Measurements from ENCODE around the gene TEAD2. TPM values are rescaled to one million over a fixed set of nuclear protein-coding genes. Genes with fewer than 3 reads are reported as not detected.
A peak's percentile ranks its signal among the peaks of the same experiment; 100 is the strongest.

The TEAD2 gene
- total and polyA plus RNA-seq, 10 of the 15 experiments (the other 5 are each of a cell fraction or from before 2014, with no cell fraction given) = 0.04 to 0.26 (median 0.11) TPM; not detected in 3

GRCh38 chr19:49343123-49343522 is 19.1 kb downstream of the TEAD2 start (continued):
- TF ChIP-seq, protein P1, sequence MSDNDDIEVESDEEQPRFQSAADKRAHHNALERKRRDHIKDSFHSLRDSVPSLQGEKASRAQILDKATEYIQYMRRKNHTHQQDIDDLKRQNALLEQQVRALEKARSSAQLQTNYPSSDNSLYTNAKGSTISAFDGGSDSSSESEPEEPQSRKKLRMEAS (IDR thresholded peaks at IDR 0.05; ENCODE audit: low read depth, low read length) = no peak
- TF ChIP-seq, protein P2, sequence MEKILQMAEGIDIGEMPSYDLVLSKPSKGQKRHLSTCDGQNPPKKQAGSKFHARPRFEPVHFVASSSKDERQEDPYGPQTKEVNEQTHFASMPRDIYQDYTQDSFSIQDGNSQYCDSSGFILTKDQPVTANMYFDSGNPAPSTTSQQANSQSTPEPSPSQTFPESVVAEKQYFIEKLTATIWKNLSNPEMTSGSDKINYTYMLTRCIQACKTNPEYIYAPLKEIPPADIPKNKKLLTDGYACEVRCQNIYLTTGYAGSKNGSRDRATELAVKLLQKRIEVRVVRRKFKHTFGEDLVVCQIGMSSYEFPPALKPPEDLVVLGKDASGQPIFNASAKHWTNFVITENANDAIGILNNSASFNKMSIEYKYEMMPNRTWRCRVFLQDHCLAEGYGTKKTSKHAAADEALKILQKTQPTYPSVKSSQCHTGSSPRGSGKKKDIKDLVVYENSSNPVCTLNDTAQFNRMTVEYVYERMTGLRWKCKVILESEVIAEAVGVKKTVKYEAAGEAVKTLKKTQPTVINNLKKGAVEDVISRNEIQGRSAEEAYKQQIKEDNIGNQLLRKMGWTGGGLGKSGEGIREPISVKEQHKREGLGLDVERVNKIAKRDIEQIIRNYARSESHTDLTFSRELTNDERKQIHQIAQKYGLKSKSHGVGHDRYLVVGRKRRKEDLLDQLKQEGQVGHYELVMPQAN (conservative IDR thresholded peaks at IDR 0.05) = no peak
- TF ChIP-seq PKNOX1 (IDR thresholded peaks at IDR 0.05) (no peak), FOXK2 (IDR thresholded peaks at IDR 0.05) (no peak), POLR2A (IDR thresholded peaks at IDR 0.05; ENCODE audit: low read depth, low read length) (no peak), ZNF217 (IDR thresholded peaks at IDR 0.05) (0 out of 2 replicates have a peak, but pooled peaks have one; percentile 28), EGR1 (IDR thresholded peaks at IDR 0.05; ENCODE audit: borderline replicate concordance in 1 of 2, low read depth in 2 of 2, low read length in 2 of 2) (no peak), ZBTB40 (IDR thresholded peaks at IDR 0.05; ENCODE audit: borderline replicate concordance) (no peak), MYC (IDR thresholded peaks at IDR 0.05; ENCODE audit: insufficient read depth, insufficient read length, insufficient replicate concordance, low read length, severe bottlenecking) (no peak), ZSCAN29 (IDR thresholded peaks at IDR 0.05) (no peak), MTA2 (IDR thresholded peaks at IDR 0.05; ENCODE audit: low read depth) (no peak), BHLHE40 (IDR thresholded peaks at IDR 0.05; ENCODE audit: borderline replicate concordance in 1 of 2, low read depth in 2 of 2, low read length in 1 of 2) (0 out of 4 replicates have a peak, but pooled peaks of 1 of the 2 experiments have one; percentile 43), TAF1 (IDR thresholded peaks at IDR 0.05; ENCODE audit: borderline replicate concordance, low read depth, low read length) (no peak), GATAD2B (conservative IDR thresholded peaks at IDR 0.05; ENCODE audit: low read depth) (no peak), ELK1 (IDR thresholded peaks at IDR 0.05; ENCODE audit: low read depth, low read length) (no peak)
- TF ChIP-seq, protein P3, sequence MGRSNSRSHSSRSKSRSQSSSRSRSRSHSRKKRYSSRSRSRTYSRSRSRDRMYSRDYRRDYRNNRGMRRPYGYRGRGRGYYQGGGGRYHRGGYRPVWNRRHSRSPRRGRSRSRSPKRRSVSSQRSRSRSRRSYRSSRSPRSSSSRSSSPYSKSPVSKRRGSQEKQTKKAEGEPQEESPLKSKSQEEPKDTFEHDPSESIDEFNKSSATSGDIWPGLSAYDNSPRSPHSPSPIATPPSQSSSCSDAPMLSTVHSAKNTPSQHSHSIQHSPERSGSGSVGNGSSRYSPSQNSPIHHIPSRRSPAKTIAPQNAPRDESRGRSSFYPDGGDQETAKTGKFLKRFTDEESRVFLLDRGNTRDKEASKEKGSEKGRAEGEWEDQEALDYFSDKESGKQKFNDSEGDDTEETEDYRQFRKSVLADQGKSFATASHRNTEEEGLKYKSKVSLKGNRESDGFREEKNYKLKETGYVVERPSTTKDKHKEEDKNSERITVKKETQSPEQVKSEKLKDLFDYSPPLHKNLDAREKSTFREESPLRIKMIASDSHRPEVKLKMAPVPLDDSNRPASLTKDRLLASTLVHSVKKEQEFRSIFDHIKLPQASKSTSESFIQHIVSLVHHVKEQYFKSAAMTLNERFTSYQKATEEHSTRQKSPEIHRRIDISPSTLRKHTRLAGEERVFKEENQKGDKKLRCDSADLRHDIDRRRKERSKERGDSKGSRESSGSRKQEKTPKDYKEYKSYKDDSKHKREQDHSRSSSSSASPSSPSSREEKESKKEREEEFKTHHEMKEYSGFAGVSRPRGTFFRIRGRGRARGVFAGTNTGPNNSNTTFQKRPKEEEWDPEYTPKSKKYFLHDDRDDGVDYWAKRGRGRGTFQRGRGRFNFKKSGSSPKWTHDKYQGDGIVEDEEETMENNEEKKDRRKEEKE (IDR thresholded peaks at IDR 0.05) = no peak
